Adrenal gland (tissue), 12 donors: ENCODE results near the gene SLC30A9. TPM values are rescaled to one million over a fixed set of nuclear protein-coding genes. Genes with fewer than 3 reads are reported as not detected.

Experiments
- DNase-seq, 7 donors: peaks; one replicate each; pipeline ENCODE4 v3.0.0-alpha.2; 2019 to 2020
- H3K27ac ChIP-seq, 5 donors: fragments of 200-600 bp; sonication (generic) in 4 of 5; 1 replicate in 3 of 5; 2 replicates in 2 of 5; pipeline versions ENCODE4 v1.5.1 to v1.8.0; 2016 to 2020; ENCODE audit warnings: mild to moderate bottlenecking in 1 of 5
- H3K27me3 ChIP-seq: fragments of 200-600 bp; 2 replicates; pipeline ENCODE4 v1.8.0; 2021
- H3K36me3 ChIP-seq, 2 donors: fragments of 200-600 bp; replicated peaks in 1 of 2; 1 replicate in 1 of 2; 2 replicates in 1 of 2; pipeline versions ENCODE4 v1.5.1 to v1.8.0; 2018 to 2022
- H3K4me1 ChIP-seq, 2 donors: fragments of 200-600 bp; replicated peaks in 1 of 2; 1 replicate in 1 of 2; 2 replicates in 1 of 2; pipeline versions ENCODE4 v1.5.1 to v1.8.0; 2018 to 2021
- H3K4me3 ChIP-seq, 4 donors: fragments of 200-600 bp; sonication (generic) in 3 of 4; one replicate each; pipeline ENCODE4 v1.5.1; 2016 to 2018
- H3K9me3 ChIP-seq, 3 donors: fragments of 200-600 bp; sonication (generic) in 1 of 3; replicated peaks in 1 of 3; 1 replicate in 2 of 3; 2 replicates in 1 of 3; pipeline versions ENCODE4 v1.5.1 to v1.8.0; 2016 to 2021
- POLR2A ChIP-seq, 2 donors: fragments of 450-650 bp; IDR thresholded peaks; one replicate each; pipeline ENCODE4 v1.6.1; 2017; ENCODE audit warnings: antibody characterized with exemption in 2 of 2, mild to moderate bottlenecking in 2 of 2, moderate library complexity in 1 of 2
- WGBS, 4 donors: extraction: QIAGEN DNeasy Blood & Tissue Kit in 2 of 4; methylation state at CpG; one replicate each; pipeline versions ENCODE4 v1.1.5 to v1.1.7; 2013 to 2017; 5-methylcytosine and 5-hydroxymethylcytosine counted together
- intact Hi-C, 2 donors: fragments of 100-400 bp; cut with DNase I; formaldehyde crosslinking; loops; one replicate each; pipeline versions ENCODE4 v1.14.1 to v1.15.0; 2022 to 2023
- polyA plus RNA-seq, 3 donors: library from polyadenylated mRNA; stranded (reverse); fragments of 200-250 nt in 2 of 3; fragments of 350-450 nt in 1 of 3; fragmentation: Illumina TruSeq in 1 of 3; extraction: RNeasy Lipid Tissue Mini Kit (QIAGEN cat#74804) in 1 of 3; gene quantifications; one replicate each; pipeline ENCODE4 v1.2.3, GENCODE V29; 2013 to 2014
- total RNA-seq, 9 donors: library from RNA; depleted of rRNA in 4 of 9; stranded (reverse); fragments of >200 nt in 4 of 9; fragments of 120-200 nt in 1 of 9; fragmentation: NEBNext Ultra II Directional in 1 of 9; extraction: Animal tissue kit (Norgen Biotek cat#: 25700) in 1 of 9; gene quantifications; one replicate each; pipeline versions ENCODE4 v1.1.0 to v1.2.4, GENCODE V29; 2013 to 2023
- TF ChIP-seq, protein P1 (sequence below), 6 experiments: fragments of 450-650 bp in 4 of 6; fragments of 200-600 bp in 2 of 6; sonication (generic) in 1 of 6; IDR thresholded peaks; 1 replicate in 5 of 6; 2 replicates in 1 of 6; pipeline versions ENCODE4 v1.5.1 to v1.8.0; 2016 to 2021; ENCODE audit warnings: antibody characterized with exemption in 6 of 6, mild to moderate bottlenecking in 2 of 6, moderate library complexity in 1 of 6
- donor health status: healthy with polysubstance abuse.
- donor health status: Bipolar disorder and iron deficiency.
- donor health status: DM: yes; HTN: yes; CAD: no.
- donor health status: DM: no; HTN: no; CAD: no.
- donor health status: DM: no; HTN: no; CAD: no.
- donor health status: DM: yes; HTN: yes; CAD: no.

SLC30A9 gene
- total and polyA plus RNA-seq, 12 donors = 12.5 to 157 (median 72.9) TPM

DNA sequence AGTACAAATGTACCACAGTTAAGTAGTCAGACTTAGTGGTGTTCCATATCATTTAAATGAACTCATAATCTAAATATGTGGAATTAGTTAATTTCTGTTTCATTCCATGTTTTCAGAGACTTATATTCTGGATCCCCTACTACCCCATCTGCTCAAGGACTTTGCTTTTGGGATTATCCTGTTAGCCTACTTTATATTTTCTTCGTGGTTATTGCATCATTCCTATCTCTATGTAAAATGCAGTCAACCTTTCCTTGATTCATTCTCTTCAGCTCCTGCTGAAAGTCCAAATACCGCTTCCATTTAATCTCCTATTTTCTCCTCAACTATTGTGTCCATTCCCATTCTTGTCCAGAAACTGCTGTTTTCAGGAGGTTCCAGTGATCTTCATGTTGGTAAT lies 25.1 kb downstream of the SLC30A9 start:
- H3K4me1 ChIP-seq = peaks cover 0 to 17% of the 10 kb centered on the region in 2 donors
- intact Hi-C loops = no loop called here
- TF ChIP-seq, protein P1, sequence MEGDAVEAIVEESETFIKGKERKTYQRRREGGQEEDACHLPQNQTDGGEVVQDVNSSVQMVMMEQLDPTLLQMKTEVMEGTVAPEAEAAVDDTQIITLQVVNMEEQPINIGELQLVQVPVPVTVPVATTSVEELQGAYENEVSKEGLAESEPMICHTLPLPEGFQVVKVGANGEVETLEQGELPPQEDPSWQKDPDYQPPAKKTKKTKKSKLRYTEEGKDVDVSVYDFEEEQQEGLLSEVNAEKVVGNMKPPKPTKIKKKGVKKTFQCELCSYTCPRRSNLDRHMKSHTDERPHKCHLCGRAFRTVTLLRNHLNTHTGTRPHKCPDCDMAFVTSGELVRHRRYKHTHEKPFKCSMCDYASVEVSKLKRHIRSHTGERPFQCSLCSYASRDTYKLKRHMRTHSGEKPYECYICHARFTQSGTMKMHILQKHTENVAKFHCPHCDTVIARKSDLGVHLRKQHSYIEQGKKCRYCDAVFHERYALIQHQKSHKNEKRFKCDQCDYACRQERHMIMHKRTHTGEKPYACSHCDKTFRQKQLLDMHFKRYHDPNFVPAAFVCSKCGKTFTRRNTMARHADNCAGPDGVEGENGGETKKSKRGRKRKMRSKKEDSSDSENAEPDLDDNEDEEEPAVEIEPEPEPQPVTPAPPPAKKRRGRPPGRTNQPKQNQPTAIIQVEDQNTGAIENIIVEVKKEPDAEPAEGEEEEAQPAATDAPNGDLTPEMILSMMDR (IDR thresholded peaks at IDR 0.05) = no peak
- no peak for TF ChIP-seq POLR2A (IDR thresholded peaks at IDR 0.05)
- H3K36me3 ChIP-seq = no peaks in the 10 kb centered on the region
- no peak overlapping the region for H3K4me3 ChIP-seq
- no peak overlapping the region for H3K27ac ChIP-seq
- H3K27me3 ChIP-seq = no peaks in the 10 kb centered on the region
- DNase-seq = no peak
- 76 to 78% (median 77%) methylated on average over 2 of the region's 2 CpGs for WGBS, 4 donors
- no peaks in the 10 kb centered on the region for H3K9me3 ChIP-seq

GRCh38 chr4:42018451-42018850 lies 28.1 kb downstream of the SLC30A9 start:
- Histone ChIP-seq H3K27ac (no peak overlapping the region), H3K27me3 (no peaks in the 10 kb centered on the region), H3K4me1 (peaks cover 0 to 17% of the 10 kb centered on the region in 2 donors), H3K36me3 (peaks cover 0 to 3% of the 10 kb centered on the region in 2 donors), H3K4me3 (no peak overlapping the region), H3K9me3 (no peaks in the 10 kb centered on the region)
- no peak for TF ChIP-seq POLR2A (IDR thresholded peaks at IDR 0.05)
- TF ChIP-seq, protein P1 (IDR thresholded peaks at IDR 0.05) = no peak
- intact Hi-C loops = no loop called here
- 58 to 63% (median 61%) methylated on average over 2 of the region's 2 CpGs for WGBS, 4 donors
- peak in 5 of 7 donors; percentile 20 to 41 (median 26) for DNase-seq

- no peaks in the 10 kb centered on the region for H3K9me3 ChIP-seq
- no peaks in the 10 kb centered on the region for H3K27me3 ChIP-seq
- TF ChIP-seq POLR2A (IDR thresholded peaks at IDR 0.05) = no peak
- TF ChIP-seq, protein P1 (IDR thresholded peaks at IDR 0.05) = no peak
- DNase-seq = no peak
- no peak overlapping the region for H3K4me3 ChIP-seq
- no peaks in the 10 kb centered on the region for H3K4me1 ChIP-seq
- no peak overlapping the region for H3K27ac ChIP-seq
- H3K36me3 ChIP-seq = peaks cover 0 to 3% of the 10 kb centered on the region in 2 donors
- 10 to 43% (median 34%) methylated on average over 1 of the region's 1 CpG for WGBS, 4 donors
- intact Hi-C loops = no loop called here
Observed at GRCh38 chr4:42048394-42048793, 58.1 kb downstream of the SLC30A9 start.

DNA sequence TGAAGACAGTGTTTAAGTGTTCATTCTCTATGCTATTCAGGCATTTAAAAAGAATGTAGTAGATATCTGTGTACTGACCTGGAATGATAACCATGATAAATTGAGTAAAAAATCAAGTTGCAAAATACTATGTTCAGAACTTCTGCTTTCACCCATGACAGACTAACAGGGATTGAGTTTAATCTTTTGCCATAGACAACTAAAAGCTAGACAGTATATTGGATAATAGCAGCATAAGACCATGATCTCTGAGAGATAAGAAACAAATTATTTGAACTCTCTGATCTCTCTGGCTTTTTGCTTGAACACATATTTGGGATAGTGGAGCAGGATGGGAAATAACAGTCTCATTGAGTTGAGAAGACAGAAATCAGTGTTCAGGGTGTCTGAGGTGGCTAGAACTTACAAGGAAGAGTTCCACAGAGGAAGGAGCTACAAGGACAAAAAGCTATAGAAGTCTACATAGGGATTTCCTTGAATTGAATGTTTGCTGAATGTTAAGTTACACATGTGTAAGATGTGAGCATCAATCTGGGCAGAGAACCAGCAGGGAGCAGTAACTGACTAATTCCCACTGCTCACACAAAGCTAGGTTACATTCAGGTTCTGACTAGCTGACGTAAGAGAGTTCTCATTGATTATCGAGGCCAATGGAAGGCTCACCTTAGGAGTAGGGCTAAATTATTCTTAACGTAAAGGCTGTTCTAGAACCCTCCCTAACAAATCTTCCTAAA lies 60.4 kb downstream of the SLC30A9 start:
- Histone ChIP-seq H3K4me3 (no peak overlapping the region), H3K36me3 (peaks cover 0 to 3% of the 10 kb centered on the region in 2 donors), H3K9me3 (no peaks in the 10 kb centered on the region), H3K4me1 (no peaks in the 10 kb centered on the region), H3K27me3 (no peaks in the 10 kb centered on the region), H3K27ac (no peak overlapping the region)
- no peak for DNase-seq
- 84 to 99% (median 92%) methylated on average over 3 of the region's 3 CpGs for WGBS, 4 donors
- TF ChIP-seq, protein P1 (IDR thresholded peaks at IDR 0.05) = no peak
- TF ChIP-seq POLR2A (IDR thresholded peaks at IDR 0.05) = no peak
- intact Hi-C loops = no loop called here
